ENCODE measurements around the gene GPS2. TPM values are rescaled to one million over a fixed set of nuclear protein-coding genes. Genes with fewer than 3 reads are reported as not detected.

GPS2 gene
- total RNA-seq, 1 donor = 48.1 TPM

DNA sequence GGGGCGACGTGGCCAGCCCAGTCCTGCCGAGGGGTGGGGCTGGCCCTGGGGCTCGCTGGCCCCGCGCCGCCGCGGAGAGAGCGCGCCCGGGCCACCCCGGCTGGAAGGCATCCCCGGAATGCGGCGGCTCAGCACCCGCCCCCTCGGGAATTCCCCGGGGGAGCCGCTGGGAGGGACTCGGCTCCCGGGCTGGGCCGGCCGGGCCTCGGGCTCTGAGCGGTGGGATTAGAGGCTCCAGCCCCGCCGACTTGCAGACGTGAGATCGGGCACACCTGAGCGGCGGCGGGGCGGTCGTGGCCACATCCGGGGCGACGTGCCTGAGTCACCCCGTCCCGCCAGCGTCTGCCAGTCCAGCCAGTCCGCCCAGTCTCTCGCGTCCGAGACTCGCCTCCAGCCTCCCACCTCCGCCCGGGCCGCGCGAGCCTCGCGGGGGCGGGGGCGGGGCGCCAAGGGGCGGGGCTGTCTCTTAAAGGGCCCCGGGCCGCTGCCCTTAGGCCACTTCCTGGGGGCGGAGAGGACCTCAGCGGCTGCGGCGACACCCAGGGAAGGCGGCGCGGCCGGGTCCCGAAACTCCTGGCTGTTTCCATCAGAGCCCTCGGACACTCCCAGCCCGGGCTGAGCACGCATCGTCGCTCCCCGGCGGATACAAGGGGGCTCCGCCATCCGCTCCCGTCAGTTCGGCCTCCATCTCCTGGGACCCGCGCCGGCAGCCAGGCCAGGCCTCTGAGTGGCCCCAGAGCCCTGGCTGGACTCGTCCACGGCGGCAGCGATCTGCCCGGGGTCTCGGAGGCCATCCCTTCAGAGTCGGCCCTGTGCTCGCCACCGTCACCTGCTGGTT is 36.7 kb upstream of the GPS2 start, which contains the start of gene KCTD11:
TSS of gene KCTD11 (plus strand) at position 498 of the 838 bp plus-strand sequence.
- H3K9me3 ChIP-seq (ENCODE audit: low read depth, low read length) = no peaks in the 10 kb centered on the region
- peak within 1 kb of the TSS; percentile 86 for H2AFZ ChIP-seq (ENCODE audit: low read length)
- H3K4me3 ChIP-seq (ENCODE audit: insufficient read depth, low read length) = peak within 1 kb of the TSS; percentile 95
- H3K4me1 ChIP-seq (ENCODE audit: insufficient read depth, low read length) = peaks cover 50% of the 10 kb centered on the region
- TF ChIP-seq, protein P1, sequence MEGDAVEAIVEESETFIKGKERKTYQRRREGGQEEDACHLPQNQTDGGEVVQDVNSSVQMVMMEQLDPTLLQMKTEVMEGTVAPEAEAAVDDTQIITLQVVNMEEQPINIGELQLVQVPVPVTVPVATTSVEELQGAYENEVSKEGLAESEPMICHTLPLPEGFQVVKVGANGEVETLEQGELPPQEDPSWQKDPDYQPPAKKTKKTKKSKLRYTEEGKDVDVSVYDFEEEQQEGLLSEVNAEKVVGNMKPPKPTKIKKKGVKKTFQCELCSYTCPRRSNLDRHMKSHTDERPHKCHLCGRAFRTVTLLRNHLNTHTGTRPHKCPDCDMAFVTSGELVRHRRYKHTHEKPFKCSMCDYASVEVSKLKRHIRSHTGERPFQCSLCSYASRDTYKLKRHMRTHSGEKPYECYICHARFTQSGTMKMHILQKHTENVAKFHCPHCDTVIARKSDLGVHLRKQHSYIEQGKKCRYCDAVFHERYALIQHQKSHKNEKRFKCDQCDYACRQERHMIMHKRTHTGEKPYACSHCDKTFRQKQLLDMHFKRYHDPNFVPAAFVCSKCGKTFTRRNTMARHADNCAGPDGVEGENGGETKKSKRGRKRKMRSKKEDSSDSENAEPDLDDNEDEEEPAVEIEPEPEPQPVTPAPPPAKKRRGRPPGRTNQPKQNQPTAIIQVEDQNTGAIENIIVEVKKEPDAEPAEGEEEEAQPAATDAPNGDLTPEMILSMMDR (IDR thresholded peaks at IDR 0.05; ENCODE audit: extremely low read depth, low read depth, low read length) = no peak
- no peaks in the 10 kb centered on the region for H3K36me3 ChIP-seq (ENCODE audit: insufficient read depth, low read length)
- peak within 1 kb of the TSS; percentile 96 for H3K4me2 ChIP-seq (ENCODE audit: insufficient read depth, low read length)
- H3K27ac ChIP-seq (ENCODE audit: low read depth, low read length) = peak within 1 kb of the TSS; percentile 94
- no peaks in the 10 kb centered on the region for H3K27me3 ChIP-seq (ENCODE audit: insufficient read depth, low read length)
- H3K79me2 ChIP-seq (ENCODE audit: insufficient read depth, low read length) = peaks cover 39% of the 10 kb centered on the region
- DNase-seq (ENCODE audit: insufficient read length, low spot score, missing footprints) = peak; percentile 99
- H4K20me1 ChIP-seq (ENCODE audit: insufficient read depth, low read length) = peaks cover 37% of the 10 kb centered on the region

DNA sequence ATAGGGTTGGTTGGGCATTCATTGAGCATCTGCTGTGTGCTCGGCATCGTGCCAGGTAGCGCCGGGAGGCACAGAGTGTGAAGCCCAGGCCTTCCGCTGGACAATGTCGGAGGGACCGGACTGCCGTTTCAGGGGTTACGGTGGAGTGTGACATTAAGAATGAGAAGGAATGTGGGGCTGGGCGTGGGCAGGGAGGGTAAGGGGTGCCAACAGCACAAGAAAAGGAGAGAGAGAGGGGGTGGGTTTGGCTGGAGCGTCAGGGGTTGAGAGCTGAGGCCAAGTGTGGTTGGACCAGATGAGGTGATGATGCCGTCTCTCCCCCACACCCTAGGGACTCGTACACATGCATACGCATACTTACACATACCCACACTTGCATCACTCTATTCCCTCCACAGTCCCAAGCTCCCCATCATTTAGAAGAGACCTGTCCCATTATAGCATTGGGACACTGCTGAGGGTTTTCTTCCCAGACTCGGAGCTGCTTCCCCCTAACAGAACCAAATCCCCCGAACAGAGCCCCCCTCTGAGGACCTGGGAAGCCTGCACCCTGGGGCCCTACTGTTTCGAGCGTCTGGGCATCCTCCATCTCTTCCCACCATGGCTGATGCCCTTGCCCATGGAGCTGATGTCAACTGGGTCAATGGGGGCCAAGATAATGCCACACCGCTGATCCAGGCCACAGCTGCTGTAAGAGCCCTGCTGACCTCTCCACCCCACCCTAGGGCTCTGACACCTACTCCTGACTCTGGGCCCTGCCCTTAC is 33.5 kb upstream of the GPS2 start:
- Histone ChIP-seq H4K20me1 (ENCODE audit: insufficient read depth, low read length) (peaks cover 20% of the 10 kb centered on the region), H3K27ac (ENCODE audit: low read depth, low read length) (peak overlapping the region; percentile 69), H3K4me2 (ENCODE audit: insufficient read depth, low read length) (peak overlapping the region; percentile 96)

GRCh38 chr17:7347630-7348477 is 32.7 kb upstream of the GPS2 start:
- no peaks in the 10 kb centered on the region for H3K9me3 ChIP-seq (ENCODE audit: low read depth, low read length)
- TF ChIP-seq, protein P1 (IDR thresholded peaks at IDR 0.05; ENCODE audit: extremely low read depth, low read depth, low read length) = no peak
- peaks cover 20% of the 10 kb centered on the region for H3K27me3 ChIP-seq (ENCODE audit: insufficient read depth, low read length)
- peaks cover 16% of the 10 kb centered on the region for H4K20me1 ChIP-seq (ENCODE audit: insufficient read depth, low read length)
- peaks cover 16% of the 10 kb centered on the region for H3K79me2 ChIP-seq (ENCODE audit: insufficient read depth, low read length)
- no peaks in the 10 kb centered on the region for H3K36me3 ChIP-seq (ENCODE audit: insufficient read depth, low read length)
- no peak overlapping the region for H2AFZ ChIP-seq (ENCODE audit: low read length)
- no peak overlapping the region for H3K4me2 ChIP-seq (ENCODE audit: insufficient read depth, low read length)
- no peak overlapping the region for H3K4me3 ChIP-seq (ENCODE audit: insufficient read depth, low read length)
- H3K4me1 ChIP-seq (ENCODE audit: insufficient read depth, low read length) = peaks cover 30% of the 10 kb centered on the region
- DNase-seq (ENCODE audit: insufficient read length, low spot score, missing footprints) = peak; percentile 74
- H3K27ac ChIP-seq (ENCODE audit: low read depth, low read length) = peak overlapping the region; percentile 61

More for the DNA sequence above, 33.5 kb upstream of the GPS2 start:
- peaks cover 37% of the 10 kb centered on the region for H3K4me1 ChIP-seq (ENCODE audit: insufficient read depth, low read length)
- H3K79me2 ChIP-seq (ENCODE audit: insufficient read depth, low read length) = peaks cover 24% of the 10 kb centered on the region
- peak; percentile 85 for DNase-seq (ENCODE audit: insufficient read length, low spot score, missing footprints)
- no peaks in the 10 kb centered on the region for H3K9me3 ChIP-seq (ENCODE audit: low read depth, low read length)
- peaks cover 12% of the 10 kb centered on the region for H3K27me3 ChIP-seq (ENCODE audit: insufficient read depth, low read length)
- no peak overlapping the region for H2AFZ ChIP-seq (ENCODE audit: low read length)
- TF ChIP-seq, protein P1 (IDR thresholded peaks at IDR 0.05; ENCODE audit: extremely low read depth, low read depth, low read length) = no peak
- peak overlapping the region; percentile 1 for H3K4me3 ChIP-seq (ENCODE audit: insufficient read depth, low read length)
- H3K36me3 ChIP-seq (ENCODE audit: insufficient read depth, low read length) = no peaks in the 10 kb centered on the region
